Measurements from ENCODE around the gene HCFC1R1. TPM values are rescaled to one million over a fixed set of nuclear protein-coding genes. Genes with fewer than 3 reads are reported as not detected.

Gene HCFC1R1
- total and polyA plus RNA-seq, 2 experiments from 2014 or later: 50.8 to 109 TPM

DNA sequence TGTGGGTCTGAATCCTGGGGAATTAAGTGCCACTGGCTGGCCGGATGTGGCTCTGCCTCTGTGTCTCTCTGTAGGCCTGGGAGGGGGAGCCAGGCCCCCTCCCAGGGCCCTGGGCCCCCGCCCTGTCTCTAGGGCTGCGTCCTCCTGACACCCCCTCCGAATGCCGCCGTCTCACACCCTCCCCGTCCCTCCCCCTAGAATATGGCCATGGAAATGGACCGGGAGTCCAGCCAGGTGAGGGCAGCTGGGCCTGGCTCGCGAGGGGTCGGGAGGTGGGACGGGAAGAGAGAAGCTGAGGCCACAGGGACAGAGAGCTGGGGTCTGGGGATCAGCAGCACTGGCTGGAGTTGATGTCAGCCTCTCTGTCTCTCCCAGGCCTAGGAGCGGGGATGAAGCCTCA, 27.4 kb downstream of the HCFC1R1 start:
- TF ChIP-seq, protein P1, sequence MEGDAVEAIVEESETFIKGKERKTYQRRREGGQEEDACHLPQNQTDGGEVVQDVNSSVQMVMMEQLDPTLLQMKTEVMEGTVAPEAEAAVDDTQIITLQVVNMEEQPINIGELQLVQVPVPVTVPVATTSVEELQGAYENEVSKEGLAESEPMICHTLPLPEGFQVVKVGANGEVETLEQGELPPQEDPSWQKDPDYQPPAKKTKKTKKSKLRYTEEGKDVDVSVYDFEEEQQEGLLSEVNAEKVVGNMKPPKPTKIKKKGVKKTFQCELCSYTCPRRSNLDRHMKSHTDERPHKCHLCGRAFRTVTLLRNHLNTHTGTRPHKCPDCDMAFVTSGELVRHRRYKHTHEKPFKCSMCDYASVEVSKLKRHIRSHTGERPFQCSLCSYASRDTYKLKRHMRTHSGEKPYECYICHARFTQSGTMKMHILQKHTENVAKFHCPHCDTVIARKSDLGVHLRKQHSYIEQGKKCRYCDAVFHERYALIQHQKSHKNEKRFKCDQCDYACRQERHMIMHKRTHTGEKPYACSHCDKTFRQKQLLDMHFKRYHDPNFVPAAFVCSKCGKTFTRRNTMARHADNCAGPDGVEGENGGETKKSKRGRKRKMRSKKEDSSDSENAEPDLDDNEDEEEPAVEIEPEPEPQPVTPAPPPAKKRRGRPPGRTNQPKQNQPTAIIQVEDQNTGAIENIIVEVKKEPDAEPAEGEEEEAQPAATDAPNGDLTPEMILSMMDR (IDR thresholded peaks at IDR 0.05; ENCODE audit: low read depth, low read length): no peak
- Histone ChIP-seq H3K27ac (no peak overlapping the region), H3K36me3 (no peaks in the 10 kb centered on the region), H3K27me3 (no peaks in the 10 kb centered on the region), H3K4me3 (no peak overlapping the region), H3K4me1 (ENCODE audit: low read depth) (no peaks in the 10 kb centered on the region), H3K9me3 (ENCODE audit: low read depth) (no peaks in the 10 kb centered on the region)
- DNase-seq (ENCODE audit: low read depth in 1 of 2, low spot score in 1 of 2): no peak

DNA sequence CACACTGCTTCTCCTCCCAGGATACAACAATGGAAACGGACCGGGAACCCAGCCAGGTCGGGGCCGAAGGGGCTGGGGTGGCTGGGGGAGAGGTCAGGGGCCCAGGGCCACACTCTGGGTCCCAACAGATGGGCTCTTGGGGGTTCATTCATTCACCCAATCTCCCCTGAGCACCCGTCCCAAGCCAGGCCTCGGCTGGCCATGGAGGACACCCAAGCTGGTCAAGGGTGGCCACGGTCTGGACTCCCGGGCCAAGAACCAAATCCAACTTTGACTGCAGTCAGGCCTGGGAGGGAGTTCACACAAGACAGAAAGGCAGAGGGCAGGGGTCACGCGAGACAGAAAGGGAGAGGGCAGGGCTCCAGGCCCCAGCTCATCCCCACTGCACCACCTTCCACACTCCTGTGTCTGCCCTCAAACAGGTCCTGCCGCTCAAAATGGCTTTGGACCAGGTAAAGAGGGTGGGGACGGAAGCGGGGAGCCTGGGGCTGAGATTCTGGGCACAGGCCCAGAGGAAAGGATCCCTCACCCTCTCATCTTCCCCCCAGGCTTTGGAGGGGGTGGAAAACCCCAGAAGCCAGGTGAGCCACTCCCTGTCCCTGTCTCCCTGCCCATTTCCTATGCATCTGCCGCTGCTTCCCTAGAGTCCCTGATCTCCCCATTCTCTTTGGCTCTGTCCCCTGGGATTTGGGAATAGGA, 31.2 kb downstream of the HCFC1R1 start:
- TF ChIP-seq, protein P1 (IDR thresholded peaks at IDR 0.05; ENCODE audit: low read depth, low read length): no peak
- DNase-seq (ENCODE audit: low read depth in 1 of 2, low spot score in 1 of 2): no peak
- Histone ChIP-seq H3K27ac (no peak overlapping the region), H3K27me3 (no peaks in the 10 kb centered on the region), H3K4me1 (ENCODE audit: low read depth) (peaks cover 11% of the 10 kb centered on the region), H3K36me3 (no peaks in the 10 kb centered on the region), H3K4me3 (no peak overlapping the region), H3K9me3 (ENCODE audit: low read depth) (no peaks in the 10 kb centered on the region)

- TF ChIP-seq, protein P1 (IDR thresholded peaks at IDR 0.05; ENCODE audit: low read depth, low read length): no peak
- no peaks in the 10 kb centered on the region for H3K9me3 ChIP-seq (ENCODE audit: low read depth)
- no peak overlapping the region for H3K4me3 ChIP-seq
- H3K27ac ChIP-seq: no peak overlapping the region
- no peak for DNase-seq (ENCODE audit: low read depth in 1 of 2, low spot score in 1 of 2)
- H3K27me3 ChIP-seq: no peaks in the 10 kb centered on the region
- H3K4me1 ChIP-seq (ENCODE audit: low read depth): peaks cover 15% of the 10 kb centered on the region
- no peaks in the 10 kb centered on the region for H3K36me3 ChIP-seq
These were observed 32.0 kb downstream of the HCFC1R1 start for GRCh38 chr16:2991566-2992261.

GRCh38 chr16:2990891-2991290, 32.9 kb downstream of the HCFC1R1 start:
- no peak for DNase-seq (ENCODE audit: low read depth in 1 of 2, low spot score in 1 of 2)
- no peaks in the 10 kb centered on the region for H3K9me3 ChIP-seq (ENCODE audit: low read depth)
- no peak overlapping the region for H3K27ac ChIP-seq
- TF ChIP-seq, protein P1 (IDR thresholded peaks at IDR 0.05; ENCODE audit: low read depth, low read length): no peak
- H3K36me3 ChIP-seq: no peaks in the 10 kb centered on the region
- H3K4me3 ChIP-seq: no peak overlapping the region
- H3K27me3 ChIP-seq: no peaks in the 10 kb centered on the region
- H3K4me1 ChIP-seq (ENCODE audit: low read depth): peaks cover 15% of the 10 kb centered on the region

- DNase-seq (ENCODE audit: low read depth in 1 of 2, low spot score in 1 of 2): no peak
- Histone ChIP-seq H3K27me3 (no peaks in the 10 kb centered on the region), H3K9me3 (ENCODE audit: low read depth) (no peaks in the 10 kb centered on the region), H3K4me1 (ENCODE audit: low read depth) (peaks cover 15% of the 10 kb centered on the region), H3K36me3 (no peaks in the 10 kb centered on the region), H3K4me3 (no peak overlapping the region), H3K27ac (peak overlapping the region; percentile 77)
- TF ChIP-seq, protein P1 (IDR thresholded peaks at IDR 0.05; ENCODE audit: low read depth, low read length): no peak
These were observed 35.1 kb downstream of the HCFC1R1 start for GRCh38 chr16:2988590-2989099.
